ENCODE data around the gene PFKP.

The PFKP gene

DNA sequence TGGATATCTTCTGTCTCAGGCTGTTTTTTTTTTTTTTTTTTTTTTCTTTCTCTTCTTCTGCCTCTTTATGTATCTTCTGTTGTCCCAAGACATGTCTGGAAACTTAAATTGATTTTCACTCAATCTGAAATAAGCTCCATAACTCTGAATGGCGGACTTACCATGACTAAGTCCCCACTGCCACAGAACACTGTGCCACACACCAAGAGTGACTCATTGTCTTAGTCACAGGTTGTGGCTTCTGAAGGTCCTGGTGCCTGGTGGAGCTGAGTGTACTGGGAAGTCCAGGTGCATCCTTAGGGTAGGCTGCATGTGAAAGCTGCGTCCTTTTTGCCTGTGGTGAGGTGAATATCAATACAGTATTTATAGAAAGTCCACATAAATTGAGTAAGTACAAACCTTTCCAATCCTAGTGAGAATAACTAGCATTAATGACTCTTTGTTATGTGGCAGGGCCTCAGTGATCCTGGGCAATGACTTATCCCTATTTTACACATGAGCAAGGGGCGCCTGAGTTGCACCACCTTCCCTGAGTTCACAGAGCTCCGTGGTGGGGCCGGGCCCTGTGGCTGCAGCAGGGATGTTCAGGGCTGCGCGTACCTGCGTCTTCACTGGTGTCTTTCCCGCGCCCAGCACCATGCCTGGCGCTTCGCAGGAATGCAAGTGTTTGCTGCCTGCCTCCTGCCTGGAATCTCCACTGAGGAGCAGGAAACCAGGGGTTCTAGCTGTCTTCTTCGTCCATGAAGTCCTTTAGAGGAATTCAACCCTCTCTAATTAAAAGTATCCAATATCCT is 4.3 kb downstream of the PFKP start:
- Histone ChIP-seq H3K79me2 (no peaks in the 10 kb centered on the region), H3K4me3 (ENCODE audit: low read depth, low read length) (no peak overlapping the region), H3K36me3 (ENCODE audit: control insufficient read depth, insufficient read depth, low read length) (no peaks in the 10 kb centered on the region), H3K4me2 (ENCODE audit: low read length) (no peak overlapping the region), H3K9me3 (ENCODE audit: control insufficient read depth, low read length) (no peaks in the 10 kb centered on the region), H2AFZ (no peak overlapping the region), H3K4me1 (no peaks in the 10 kb centered on the region), H3K27ac (no peak overlapping the region), H3K27me3 (ENCODE audit: control insufficient read depth, insufficient read depth, low read length) (no peaks in the 10 kb centered on the region), H3K9ac (no peak overlapping the region)
- TF ChIP-seq, protein P1, sequence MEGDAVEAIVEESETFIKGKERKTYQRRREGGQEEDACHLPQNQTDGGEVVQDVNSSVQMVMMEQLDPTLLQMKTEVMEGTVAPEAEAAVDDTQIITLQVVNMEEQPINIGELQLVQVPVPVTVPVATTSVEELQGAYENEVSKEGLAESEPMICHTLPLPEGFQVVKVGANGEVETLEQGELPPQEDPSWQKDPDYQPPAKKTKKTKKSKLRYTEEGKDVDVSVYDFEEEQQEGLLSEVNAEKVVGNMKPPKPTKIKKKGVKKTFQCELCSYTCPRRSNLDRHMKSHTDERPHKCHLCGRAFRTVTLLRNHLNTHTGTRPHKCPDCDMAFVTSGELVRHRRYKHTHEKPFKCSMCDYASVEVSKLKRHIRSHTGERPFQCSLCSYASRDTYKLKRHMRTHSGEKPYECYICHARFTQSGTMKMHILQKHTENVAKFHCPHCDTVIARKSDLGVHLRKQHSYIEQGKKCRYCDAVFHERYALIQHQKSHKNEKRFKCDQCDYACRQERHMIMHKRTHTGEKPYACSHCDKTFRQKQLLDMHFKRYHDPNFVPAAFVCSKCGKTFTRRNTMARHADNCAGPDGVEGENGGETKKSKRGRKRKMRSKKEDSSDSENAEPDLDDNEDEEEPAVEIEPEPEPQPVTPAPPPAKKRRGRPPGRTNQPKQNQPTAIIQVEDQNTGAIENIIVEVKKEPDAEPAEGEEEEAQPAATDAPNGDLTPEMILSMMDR (IDR thresholded peaks at IDR 0.05): no peak

DNA sequence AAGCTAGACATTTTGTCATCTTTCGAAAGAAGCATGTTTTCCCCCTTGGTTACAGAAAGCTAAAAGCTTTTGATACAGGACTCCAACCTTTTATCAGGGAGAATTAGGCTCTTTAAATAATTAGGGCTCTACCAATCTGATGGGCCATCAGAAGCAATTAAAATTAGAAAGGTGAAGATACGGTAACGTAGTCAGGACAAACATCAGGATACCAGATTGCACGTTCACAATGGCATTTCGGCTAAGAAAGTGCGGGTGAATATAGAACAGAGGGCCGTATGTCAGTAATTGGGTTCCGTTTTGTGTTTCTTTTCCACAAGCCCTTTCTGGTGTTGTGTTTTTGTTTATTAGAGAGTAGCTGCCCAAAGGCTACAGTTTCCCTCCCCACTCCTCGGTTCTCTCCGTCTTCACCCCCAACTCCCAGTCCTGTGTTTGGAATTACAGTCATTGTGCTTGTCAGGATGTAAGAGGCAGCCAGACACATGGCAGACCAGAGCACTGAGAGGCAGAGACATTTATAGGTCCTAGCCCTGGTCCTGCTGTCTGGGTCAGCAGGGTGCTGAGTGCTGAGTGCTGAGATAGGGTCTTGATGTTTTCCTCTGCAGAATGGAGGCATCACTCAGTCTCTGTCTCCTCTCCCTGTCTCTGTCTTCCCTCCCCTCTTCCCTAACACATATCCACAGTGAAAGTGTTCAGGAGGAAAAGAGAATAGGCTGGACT is 5.5 kb downstream of the PFKP start:
- no peak overlapping the region for H2AFZ ChIP-seq
- no peaks in the 10 kb centered on the region for H3K36me3 ChIP-seq (ENCODE audit: control insufficient read depth, insufficient read depth, low read length)
- H3K27me3 ChIP-seq (ENCODE audit: control insufficient read depth, insufficient read depth, low read length): no peaks in the 10 kb centered on the region
- H3K4me2 ChIP-seq (ENCODE audit: low read length): no peak overlapping the region
- H3K27ac ChIP-seq: no peak overlapping the region
- H3K79me2 ChIP-seq: no peaks in the 10 kb centered on the region
- TF ChIP-seq, protein P1 (IDR thresholded peaks at IDR 0.05): no peak
- no peak overlapping the region for H3K4me3 ChIP-seq (ENCODE audit: low read depth, low read length)
- no peaks in the 10 kb centered on the region for H3K9me3 ChIP-seq (ENCODE audit: control insufficient read depth, low read length)
- no peak overlapping the region for H3K9ac ChIP-seq
- H3K4me1 ChIP-seq: no peaks in the 10 kb centered on the region

DNA sequence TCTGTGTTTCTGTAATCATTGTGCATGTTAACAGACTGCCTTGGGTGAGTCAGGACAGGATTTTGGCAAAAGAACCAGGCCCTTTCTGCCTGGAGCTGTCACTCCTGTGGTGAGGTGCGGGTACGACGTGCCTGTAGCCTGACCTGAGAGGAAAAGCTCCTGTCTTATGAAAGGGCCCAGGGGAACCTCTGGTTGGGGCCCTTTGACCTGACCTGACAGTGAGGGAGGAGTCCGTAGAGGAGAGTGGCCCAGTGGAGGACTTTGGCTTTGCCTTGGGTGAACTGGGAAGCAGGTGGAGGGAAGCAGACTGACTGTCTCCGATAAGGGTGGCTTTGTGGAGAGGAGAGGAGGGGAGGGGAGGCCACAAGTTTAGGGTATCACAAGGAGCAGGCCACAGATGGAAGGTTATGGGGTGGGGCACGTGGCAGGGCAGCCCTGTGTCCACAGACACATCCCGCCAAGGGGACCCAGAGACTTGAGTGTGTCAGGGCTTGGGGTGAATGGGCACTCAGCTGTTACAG is 6.9 kb downstream of the PFKP start:
- H3K4me2 ChIP-seq (ENCODE audit: low read length): no peak overlapping the region
- no peaks in the 10 kb centered on the region for H3K27me3 ChIP-seq (ENCODE audit: control insufficient read depth, insufficient read depth, low read length)
- no peaks in the 10 kb centered on the region for H3K79me2 ChIP-seq
- H3K9me3 ChIP-seq (ENCODE audit: control insufficient read depth, low read length): no peaks in the 10 kb centered on the region
- H3K4me3 ChIP-seq (ENCODE audit: low read depth, low read length): no peak overlapping the region
- no peak overlapping the region for H3K9ac ChIP-seq
- H2AFZ ChIP-seq: no peak overlapping the region
- H3K27ac ChIP-seq: no peak overlapping the region
- H3K4me1 ChIP-seq: no peaks in the 10 kb centered on the region
- TF ChIP-seq, protein P1 (IDR thresholded peaks at IDR 0.05): no peak
- H3K36me3 ChIP-seq (ENCODE audit: control insufficient read depth, insufficient read depth, low read length): no peaks in the 10 kb centered on the region

DNA sequence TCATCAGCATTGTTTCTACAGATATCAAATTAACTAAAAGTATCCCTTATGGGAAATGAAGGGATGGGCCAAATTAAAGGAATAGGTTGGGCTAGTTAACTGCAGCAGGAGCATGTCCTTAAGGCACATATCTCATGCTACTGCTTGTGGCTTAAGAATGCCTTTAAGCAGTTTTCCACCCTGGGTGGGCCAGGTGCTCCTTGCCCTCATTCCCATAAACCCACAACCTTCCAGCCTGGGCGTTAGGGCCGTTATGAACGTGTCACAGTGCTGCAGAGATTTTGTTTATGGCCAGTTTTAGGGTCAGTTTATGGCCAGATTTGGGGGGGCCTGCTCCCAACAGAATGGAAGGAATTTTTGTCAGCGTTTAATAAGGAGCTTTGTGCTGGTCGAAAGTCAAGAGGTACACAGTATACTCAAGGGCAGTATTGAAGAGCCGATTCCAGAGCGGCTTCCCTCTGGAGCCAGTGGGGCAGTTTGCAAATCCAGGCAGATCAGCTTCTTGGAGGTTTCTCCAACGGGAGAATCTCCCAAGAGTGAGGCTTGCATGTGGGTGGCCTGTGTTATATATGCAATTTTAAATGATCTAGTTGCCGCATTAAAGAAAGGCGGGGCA is 7.7 kb downstream of the PFKP start:
- H3K27ac ChIP-seq: no peak overlapping the region
- no peaks in the 10 kb centered on the region for H3K4me1 ChIP-seq
- H3K9me3 ChIP-seq (ENCODE audit: control insufficient read depth, low read length): no peaks in the 10 kb centered on the region
- H3K4me3 ChIP-seq (ENCODE audit: low read depth, low read length): no peak overlapping the region
- H3K9ac ChIP-seq: no peak overlapping the region
- no peak overlapping the region for H2AFZ ChIP-seq
- H3K4me2 ChIP-seq (ENCODE audit: low read length): no peak overlapping the region
- no peaks in the 10 kb centered on the region for H3K27me3 ChIP-seq (ENCODE audit: control insufficient read depth, insufficient read depth, low read length)
- H3K36me3 ChIP-seq (ENCODE audit: control insufficient read depth, insufficient read depth, low read length): no peaks in the 10 kb centered on the region
- TF ChIP-seq, protein P1 (IDR thresholded peaks at IDR 0.05): no peak
- H3K79me2 ChIP-seq: no peaks in the 10 kb centered on the region
